HepG2 (cell line): ENCODE results near the gene RBM45. TPM values are rescaled to one million over a fixed set of nuclear protein-coding genes. Genes with fewer than 3 reads are reported as not detected.

Source experiments
- ATAC-seq: fragments of 200-7000 bp; cut with Tn5 transposase; 3 replicates; pipeline ENCODE4 v1.9.1; 2020; ENCODE audit warnings: mild to moderate bottlenecking, moderate library complexity
- BruUV-seq: library from RNA; stranded (reverse); fragments of 400-500 nt; replicated peaks from 2 replicates; lab custom pipeline; 2021; lab: Mats Ljungman, UMichigan
- CTCF ChIA-PET: fragments of 300-600 bp; formaldehyde crosslinking; extraction: SDS; loops from one replicate; lab custom pipeline; 2021; ENCODE audit warnings: low total read pairs, inconsistent platforms, low intra/inter-chr PET ratio; lab: Yijun Ruan, JAX
- POLR2A ChIA-PET: fragments of 350-600 bp; sonication (Branson Sonifier 250); formaldehyde crosslinking; loops from one replicate; lab custom pipeline; 2020; ENCODE audit warnings: antibody characterized with exemption, inconsistent platforms; lab: Yijun Ruan, JAX
- DNase-seq: peaks from one replicate; pipeline ENCODE4 v3.0.0-alpha.2; 2015; ENCODE audit warnings: low spot score
- FAIRE-seq: peaks from 3 replicates; lab custom pipeline; 2011; peaks lifted over from hg19 to GRCh38; lab: Jason Lieb, UNC
- H2AFZ ChIP-seq: one replicate; pipeline ENCODE4 v1.6.1; 2011; ENCODE audit warnings: low read length, inconsistent platforms
- H3K27ac ChIP-seq: fragments of 300-600 bp; 3 replicates; pipeline ENCODE4 v1.8.0; 2011; ENCODE audit warnings: mixed run types, mild to moderate bottlenecking, mixed read lengths, low read length, inconsistent platforms; ENCODE audit not compliant: insufficient read depth; ENCODE audit errors: extremely low read length
- H3K27me3 ChIP-seq, 2 experiments: fragments of 200-600 bp in 1 of 2; 2 replicates in 1 of 2; 3 replicates in 1 of 2; pipeline versions ENCODE4 v1.6.0 to v1.8.0; 2011; ENCODE audit warnings: low read length in 2 of 2, mild to moderate bottlenecking in 2 of 2, moderate library complexity in 2 of 2, inconsistent platforms in 1 of 2; ENCODE audit not compliant: insufficient read depth in 2 of 2, control insufficient read depth in 1 of 2
- H3K36me3 ChIP-seq, 2 experiments: fragments of 200-600 bp in 1 of 2; replicated peaks in 1 of 2; 2 replicates in 1 of 2; 3 replicates in 1 of 2; pipeline versions ENCODE4 v1.5.1 to v1.8.0; 2011; ENCODE audit warnings: low read length in 2 of 2, inconsistent platforms in 1 of 2; ENCODE audit not compliant: insufficient read depth in 2 of 2, control insufficient read depth in 1 of 2
- H3K4me1 ChIP-seq: 2 replicates; pipeline ENCODE4 v1.5.1; 2012; ENCODE audit warnings: low read length, inconsistent platforms; ENCODE audit not compliant: insufficient read depth
- H3K4me2 ChIP-seq: 2 replicates; pipeline ENCODE4 v1.6.0; 2011; ENCODE audit warnings: low read depth, low read length, inconsistent platforms
- H3K4me3 ChIP-seq, 3 experiments: fragments of 200-600 bp in 1 of 3; sonication (generic), shearing (Covaris generic) in 1 of 3; replicated peaks in 1 of 3; 2 replicates each; pipeline ENCODE4 v1.5.1; 2011 to 2016; ENCODE audit warnings: low read length in 3 of 3, inconsistent platforms in 2 of 3, low read depth in 2 of 3, mild to moderate bottlenecking in 2 of 3, control low read depth in 1 of 3, mixed read lengths in 1 of 3; ENCODE audit not compliant: insufficient read depth in 1 of 3
- H3K79me2 ChIP-seq: one replicate; pipeline ENCODE4 v1.6.1; 2011; ENCODE audit warnings: low read length, inconsistent platforms; ENCODE audit not compliant: insufficient read depth
- H3K9ac ChIP-seq: 2 replicates; pipeline ENCODE4 v1.6.0; 2011; ENCODE audit warnings: mild to moderate bottlenecking, low read depth, low read length, inconsistent platforms; ENCODE audit not compliant: insufficient read depth
- H3K9me3 ChIP-seq: 2 replicates; pipeline ENCODE4 v1.5.1; 2012; ENCODE audit warnings: mild to moderate bottlenecking, low read length
- H4K20me1 ChIP-seq: 2 replicates; pipeline ENCODE4 v1.6.0; 2011; ENCODE audit warnings: inconsistent platforms, mild to moderate bottlenecking, low read length, moderate library complexity; ENCODE audit not compliant: insufficient read depth
- HMGA1 ChIP-seq: sonication (generic); formaldehyde crosslinking; conservative IDR thresholded peaks from 2 replicates; pipeline ENCODE4 v1.4.0; 2020; ENCODE audit warnings: missing genetic modification reagents
- MED1 ChIP-seq: sonication (generic); formaldehyde crosslinking; IDR thresholded peaks from 2 replicates; pipeline ENCODE4 v1.4.0; 2020; ENCODE audit warnings: missing genetic modification reagents
- NFYC ChIP-seq: IDR thresholded peaks from 2 replicates; pipeline ENCODE4 v1.6.1; 2016; ENCODE audit warnings: missing genetic modification reagents, missing compliant biosample characterization
- PCBP2 ChIP-seq: fragments of 200-400 bp; formaldehyde crosslinking; optimal IDR thresholded peaks from 2 replicates; pipeline ENCODE3; 2018; ENCODE audit warnings: low read length, low read depth; ENCODE audit not compliant: poor library complexity, severe bottlenecking
- SIN3B ChIP-seq: fragments of 150-350 bp; IDR thresholded peaks from 2 replicates; pipeline ENCODE4 v1.6.1; 2014; ENCODE audit warnings: low read length
- SOX6 ChIP-seq, 2 experiments: fragments of 450-650 bp in 1 of 2; sonication (generic) in 1 of 2; formaldehyde crosslinking in 1 of 2; IDR thresholded peaks; 2 replicates each; pipeline versions ENCODE4 v1.4.0 to v1.6.1; 2017 to 2020; ENCODE audit warnings: antibody characterized with exemption in 1 of 2, mild to moderate bottlenecking in 1 of 2, missing genetic modification reagents in 1 of 2
- ZFYVE20 ChIP-seq: sonication (generic); formaldehyde crosslinking; IDR thresholded peaks from 2 replicates; pipeline ENCODE4 v1.8.0; 2023; ENCODE audit warnings: low read depth, mild to moderate bottlenecking, moderate library complexity, missing genetic modification reagents, borderline replicate concordance
- ZNF17 ChIP-seq: sonication (generic); formaldehyde crosslinking; IDR thresholded peaks from 2 replicates; pipeline ENCODE4 v1.5.0; 2020; ENCODE audit warnings: mild to moderate bottlenecking, missing genetic modification reagents
- ZNF547 ChIP-seq: sonication (generic); formaldehyde crosslinking; IDR thresholded peaks from 2 replicates; pipeline ENCODE4 v1.5.1; 2020; ENCODE audit warnings: mild to moderate bottlenecking, missing genetic modification reagents
- WGBS: methylation state at CpG from one replicate; pipeline ENCODE4 v1.1.6; 2017; ENCODE audit warnings: low lambda C conversion rate; 5-methylcytosine and 5-hydroxymethylcytosine counted together
- in situ Hi-C: cut with HindIII; loops from 2 replicates; pipeline ENCODE4 v1.10.0; 2017; ENCODE audit warnings: low pct_unique_long_range_greater_than_20kb; ENCODE audit not compliant: extremely low pct_ligation_motif_present
- intact Hi-C: fragments of 100-400 bp; cut with micrococcal nuclease; formaldehyde crosslinking; loops from one replicate; pipeline ENCODE4 v1.10.0; 2022; ENCODE audit not compliant: unreplicated experiment
- polyA plus RNA-seq, 8 experiments: library from polyadenylated mRNA; depleted of rRNA in 3 of 8; stranded (reverse) in 7 of 8; unstranded in 1 of 8; fragments of >200 nt; fragmentation: Illumina TruSeq in 4 of 8; extraction: Trizol in 4 of 8; gene quantifications; 2 replicates each; pipeline versions ENCODE4 v1.2.1 to v1.2.3, GENCODE V29; 2011 to 2016; ENCODE audit warnings: low read depth in 4 of 8, missing spikeins in 1 of 8, mixed read lengths in 1 of 8; ENCODE audit not compliant: insufficient read depth in 1 of 8
- total RNA-seq, 5 experiments: library from RNA; depleted of rRNA; stranded (reverse); fragments of >200 nt; fragmentation: Illumina TruSeq; extraction: Trizol; gene quantifications; 2 replicates each; pipeline ENCODE4 v1.2.3, GENCODE V29; 2016; ENCODE audit warnings: low read depth in 1 of 5
- TF ChIP-seq, protein P1 (sequence below): sonication (generic); formaldehyde crosslinking; conservative IDR thresholded peaks from 2 replicates; pipeline ENCODE4 v1.8.0; 2022; ENCODE audit warnings: low read depth, missing genetic modification reagents
- TF ChIP-seq, protein P2 (sequence below): sonication (generic); formaldehyde crosslinking; IDR thresholded peaks from 2 replicates; pipeline ENCODE4 v1.5.1; 2020; ENCODE audit warnings: mild to moderate bottlenecking, moderate library complexity, missing genetic modification reagents
- TF ChIP-seq, protein P3 (sequence below): sonication (generic); formaldehyde crosslinking; IDR thresholded peaks from 2 replicates; pipeline ENCODE4 v1.5.1; 2020; ENCODE audit warnings: mild to moderate bottlenecking, missing genetic modification reagents, borderline replicate concordance
- TF ChIP-seq, protein P4 (sequence below): sonication (generic); formaldehyde crosslinking; IDR thresholded peaks from 2 replicates; pipeline ENCODE4 v1.8.0; 2023; ENCODE audit warnings: mild to moderate bottlenecking, missing genetic modification reagents
- TF ChIP-seq, protein P5 (sequence below): IDR thresholded peaks from 2 replicates; pipeline ENCODE4 v1.6.1; 2016; ENCODE audit warnings: missing biosample characterization, missing genetic modification reagents, low read depth

Gene RBM45
- total and polyA plus RNA-seq, 2 of the 13 experiments (the other 11 are each of a cell fraction or from before 2014, with no cell fraction given), result 5.7 to 25.2 TPM

DNA sequence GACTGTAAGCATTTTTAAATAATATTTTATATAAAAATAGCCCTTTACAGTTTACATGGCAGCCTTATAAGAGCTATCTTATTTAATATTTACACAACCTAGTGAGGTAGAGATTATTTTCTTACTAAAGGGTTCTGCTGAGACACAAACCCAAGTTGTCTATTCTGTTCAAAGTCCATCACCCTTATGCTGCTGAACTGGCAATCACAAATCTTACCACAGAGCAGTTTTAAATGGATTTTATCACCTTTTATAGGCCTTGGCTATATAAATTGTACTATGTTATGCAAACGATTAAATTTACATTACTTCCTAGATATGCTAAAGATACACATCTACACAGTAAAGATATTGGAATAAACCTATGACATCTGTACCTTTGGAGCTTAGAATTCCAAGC, 40.7 kb downstream of the RBM45 start:
- 0% methylated on average over 1 of the region's 1 CpG for WGBS
- no peak overlapping the region for H3K4me2 ChIP-seq
- ChIA-PET CTCF (no interaction called here), POLR2A (no interaction called here)
- FAIRE-seq (no peak), DNase-seq (no peak), ATAC-seq (no peak)
- BruUV-seq, result no TSS peak
- in situ Hi-C loops, result no loop called here
- H3K9ac ChIP-seq, result no peak overlapping the region
- no peaks in the 10 kb centered on the region for H4K20me1 ChIP-seq
- TF ChIP-seq, protein P1, sequence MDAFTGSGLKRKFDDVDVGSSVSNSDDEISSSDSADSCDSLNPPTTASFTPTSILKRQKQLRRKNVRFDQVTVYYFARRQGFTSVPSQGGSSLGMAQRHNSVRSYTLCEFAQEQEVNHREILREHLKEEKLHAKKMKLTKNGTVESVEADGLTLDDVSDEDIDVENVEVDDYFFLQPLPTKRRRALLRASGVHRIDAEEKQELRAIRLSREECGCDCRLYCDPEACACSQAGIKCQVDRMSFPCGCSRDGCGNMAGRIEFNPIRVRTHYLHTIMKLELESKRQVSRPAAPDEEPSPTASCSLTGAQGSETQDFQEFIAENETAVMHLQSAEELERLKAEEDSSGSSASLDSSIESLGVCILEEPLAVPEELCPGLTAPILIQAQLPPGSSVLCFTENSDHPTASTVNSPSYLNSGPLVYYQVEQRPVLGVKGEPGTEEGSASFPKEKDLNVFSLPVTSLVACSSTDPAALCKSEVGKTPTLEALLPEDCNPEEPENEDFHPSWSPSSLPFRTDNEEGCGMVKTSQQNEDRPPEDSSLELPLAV (CRISPR knock-in tag), result no peak
- TF ChIP-seq, protein P2, sequence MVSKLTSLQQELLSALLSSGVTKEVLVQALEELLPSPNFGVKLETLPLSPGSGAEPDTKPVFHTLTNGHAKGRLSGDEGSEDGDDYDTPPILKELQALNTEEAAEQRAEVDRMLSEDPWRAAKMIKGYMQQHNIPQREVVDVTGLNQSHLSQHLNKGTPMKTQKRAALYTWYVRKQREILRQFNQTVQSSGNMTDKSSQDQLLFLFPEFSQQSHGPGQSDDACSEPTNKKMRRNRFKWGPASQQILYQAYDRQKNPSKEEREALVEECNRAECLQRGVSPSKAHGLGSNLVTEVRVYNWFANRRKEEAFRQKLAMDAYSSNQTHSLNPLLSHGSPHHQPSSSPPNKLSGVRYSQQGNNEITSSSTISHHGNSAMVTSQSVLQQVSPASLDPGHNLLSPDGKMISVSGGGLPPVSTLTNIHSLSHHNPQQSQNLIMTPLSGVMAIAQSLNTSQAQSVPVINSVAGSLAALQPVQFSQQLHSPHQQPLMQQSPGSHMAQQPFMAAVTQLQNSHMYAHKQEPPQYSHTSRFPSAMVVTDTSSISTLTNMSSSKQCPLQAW (CRISPR knock-in tag), result no peak
- TF ChIP-seq NFYC (CRISPR knock-in tag) (no peak), PCBP2 (no peak), ZFYVE20 (CRISPR knock-in tag) (no peak), SIN3B (no peak), SOX6 (IDR thresholded peaks at IDR 0.05) (no peak), SOX6 (CRISPR knock-in tag; IDR thresholded peaks at IDR 0.05) (no peak), HMGA1 (CRISPR knock-in tag) (no peak), ZNF547 (CRISPR knock-in tag) (no peak), ZNF17 (no peak), MED1 (CRISPR knock-in tag) (no peak)
- TF ChIP-seq, protein P3, sequence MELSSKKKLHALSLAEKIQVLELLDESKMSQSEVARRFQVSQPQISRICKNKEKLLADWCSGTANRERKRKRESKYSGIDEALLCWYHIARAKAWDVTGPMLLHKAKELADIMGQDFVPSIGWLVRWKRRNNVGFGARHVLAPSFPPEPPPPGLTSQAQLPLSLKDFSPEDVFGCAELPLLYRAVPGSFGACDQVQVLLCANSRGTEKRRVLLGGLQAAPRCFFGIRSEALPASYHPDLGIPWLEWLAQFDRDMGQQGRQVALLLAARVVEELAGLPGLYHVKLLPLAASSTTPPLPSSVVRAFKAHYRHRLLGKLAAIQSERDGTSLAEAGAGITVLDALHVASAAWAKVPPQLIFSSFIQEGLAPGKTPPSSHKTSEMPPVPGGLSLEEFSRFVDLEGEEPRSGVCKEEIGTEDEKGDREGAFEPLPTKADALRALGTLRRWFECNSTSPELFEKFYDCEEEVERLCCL (CRISPR knock-in tag), result no peak
- TF ChIP-seq, protein P4, sequence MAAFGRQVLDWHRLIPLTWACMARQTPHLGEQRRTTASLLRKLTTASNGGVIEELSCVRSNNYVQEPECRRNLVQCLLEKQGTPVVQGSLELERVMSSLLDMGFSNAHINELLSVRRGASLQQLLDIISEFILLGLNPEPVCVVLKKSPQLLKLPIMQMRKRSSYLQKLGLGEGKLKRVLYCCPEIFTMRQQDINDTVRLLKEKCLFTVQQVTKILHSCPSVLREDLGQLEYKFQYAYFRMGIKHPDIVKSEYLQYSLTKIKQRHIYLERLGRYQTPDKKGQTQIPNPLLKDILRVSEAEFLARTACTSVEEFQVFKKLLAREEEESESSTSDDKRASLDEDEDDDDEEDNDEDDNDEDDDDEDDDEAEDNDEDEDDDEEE (CRISPR knock-in tag), result no peak
- TF ChIP-seq, protein P5, sequence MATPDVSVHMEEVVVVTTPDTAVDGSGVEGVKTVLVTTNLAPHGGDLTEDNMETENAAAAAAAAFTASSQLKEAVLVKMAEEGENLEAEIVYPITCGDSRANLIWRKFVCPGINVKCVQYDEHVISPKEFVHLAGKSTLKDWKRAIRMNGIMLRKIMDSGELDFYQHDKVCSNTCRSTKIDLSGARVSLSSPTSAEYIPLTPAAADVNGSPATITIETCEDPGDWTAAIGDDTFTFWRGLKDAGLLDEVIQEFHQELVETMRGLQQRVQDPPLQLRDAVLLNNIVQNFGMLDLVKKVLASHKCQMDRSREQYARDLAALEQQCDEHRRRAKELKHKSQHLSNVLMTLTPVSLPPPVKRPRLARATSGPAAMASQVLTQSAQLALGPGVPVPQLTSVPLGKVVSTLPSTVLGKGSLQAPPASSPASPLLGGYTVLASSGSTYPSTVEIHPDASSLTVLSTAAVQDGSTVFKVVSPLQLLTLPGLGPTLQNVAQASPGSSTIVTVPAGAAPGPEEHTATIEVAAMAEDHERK (CRISPR knock-in tag), result no peak
- H3K27ac ChIP-seq, result no peak overlapping the region
- H3K36me3 ChIP-seq, result no peaks in the 10 kb centered on the region
- H2AFZ ChIP-seq, result no peak overlapping the region
- intact Hi-C loops, result no loop called here
- H3K4me1 ChIP-seq, result peaks cover 13% of the 10 kb centered on the region
- no peaks in the 10 kb centered on the region for H3K27me3 ChIP-seq
- H3K79me2 ChIP-seq, result no peaks in the 10 kb centered on the region
- no peak overlapping the region for H3K4me3 ChIP-seq
- H3K9me3 ChIP-seq, result peaks cover 5% of the 10 kb centered on the region; the same call in 1 of the 2 replicates
